GM12873 (cell line): ENCODE data around the gene ZNF25.
A peak's percentile ranks its signal among the peaks of the same experiment; 100 is the strongest.

Experiments used
- TF ChIP-seq, protein P1 (sequence below): IDR thresholded peaks from 2 replicates; pipeline ENCODE4 v1.5.1; 2012; ENCODE audit warnings: low read depth, mild to moderate bottlenecking, moderate library complexity, low read length, control low read depth; ENCODE audit not compliant: insufficient read depth; ENCODE audit errors: missing control alignments

The ZNF25 gene

GRCh38 chr10:37976091-37976879 lies at the start of gene ZNF25:
ZNF25 (minus strand) TSS chr10:37976647; CDS start chr10:37971722, 4,925 bp downstream.
- TF ChIP-seq, protein P1, sequence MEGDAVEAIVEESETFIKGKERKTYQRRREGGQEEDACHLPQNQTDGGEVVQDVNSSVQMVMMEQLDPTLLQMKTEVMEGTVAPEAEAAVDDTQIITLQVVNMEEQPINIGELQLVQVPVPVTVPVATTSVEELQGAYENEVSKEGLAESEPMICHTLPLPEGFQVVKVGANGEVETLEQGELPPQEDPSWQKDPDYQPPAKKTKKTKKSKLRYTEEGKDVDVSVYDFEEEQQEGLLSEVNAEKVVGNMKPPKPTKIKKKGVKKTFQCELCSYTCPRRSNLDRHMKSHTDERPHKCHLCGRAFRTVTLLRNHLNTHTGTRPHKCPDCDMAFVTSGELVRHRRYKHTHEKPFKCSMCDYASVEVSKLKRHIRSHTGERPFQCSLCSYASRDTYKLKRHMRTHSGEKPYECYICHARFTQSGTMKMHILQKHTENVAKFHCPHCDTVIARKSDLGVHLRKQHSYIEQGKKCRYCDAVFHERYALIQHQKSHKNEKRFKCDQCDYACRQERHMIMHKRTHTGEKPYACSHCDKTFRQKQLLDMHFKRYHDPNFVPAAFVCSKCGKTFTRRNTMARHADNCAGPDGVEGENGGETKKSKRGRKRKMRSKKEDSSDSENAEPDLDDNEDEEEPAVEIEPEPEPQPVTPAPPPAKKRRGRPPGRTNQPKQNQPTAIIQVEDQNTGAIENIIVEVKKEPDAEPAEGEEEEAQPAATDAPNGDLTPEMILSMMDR: peak; percentile 92

DNA sequence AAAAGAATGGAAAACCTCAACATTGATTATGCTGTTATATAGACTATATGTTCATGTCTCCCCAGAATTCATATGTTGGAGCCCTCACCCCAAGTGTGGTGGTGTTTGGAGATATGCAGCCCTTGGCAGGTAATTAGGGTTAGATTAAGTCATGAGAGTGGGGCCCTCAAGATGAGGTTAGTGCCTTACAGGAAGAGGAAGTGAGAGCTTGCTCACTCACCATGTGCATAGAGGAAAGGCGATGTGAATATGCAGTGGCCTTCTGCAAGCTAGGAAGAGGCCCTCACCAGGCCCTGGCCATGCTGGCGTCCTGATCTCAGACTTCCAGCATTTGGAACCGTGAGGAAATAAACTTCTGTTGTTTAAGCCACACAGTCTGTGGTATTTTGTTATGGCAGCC lies 48.8 kb upstream of the ZNF25 start:
- TF ChIP-seq, protein P1: no peak

- TF ChIP-seq, protein P1: no peak
Observed at GRCh38 chr10:38016354-38016753, 39.9 kb upstream of the ZNF25 start.

GRCh38 chr10:38010119-38010903 lies 33.9 kb upstream of the ZNF25 start, which contains the start of gene ZNF33A:
ZNF33A (plus strand) TSS chr10:38010675; CDS start chr10:38012342, 1,667 bp downstream.
- TF ChIP-seq, protein P1: peak; percentile 4

- TF ChIP-seq, protein P1: no peak
Observed at GRCh38 chr10:38007991-38008390, 31.5 kb upstream of the ZNF25 start.

GRCh38 chr10:38007551-38007950 lies 31.1 kb upstream of the ZNF25 start:
- TF ChIP-seq, protein P1: no peak

DNA sequence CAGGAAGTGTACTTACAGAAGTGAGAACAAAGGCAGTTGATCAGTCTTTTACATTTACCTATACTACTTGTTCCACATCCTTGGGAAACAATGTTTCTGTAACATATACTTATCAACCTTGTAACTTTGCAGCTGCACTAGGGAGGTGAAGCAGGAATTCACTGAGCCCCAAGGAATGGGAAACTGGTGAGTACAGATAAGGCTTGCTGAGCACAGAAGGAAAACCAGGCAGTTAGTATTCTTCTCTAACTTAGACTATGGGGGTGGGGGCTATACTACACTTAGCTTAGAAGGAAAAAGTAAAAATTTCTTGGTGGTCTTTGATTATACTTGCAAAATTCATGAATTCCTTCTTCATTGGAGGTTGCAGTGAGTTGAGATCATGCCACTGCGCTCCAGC lies 27.1 kb upstream of the ZNF25 start:
- TF ChIP-seq, protein P1: no peak
